Right lobe of liver (tissue), 6 donors: ENCODE measurements around the gene CTPS2. TPM values are rescaled to one million over a fixed set of nuclear protein-coding genes. Genes with fewer than 3 reads are reported as not detected.
"Not testable (repeated sequence)": the region's sequence is repeated elsewhere in the genome, so short reads cannot be mapped to it uniquely, and the experiment has no call there.

Experiments
- ATAC-seq, 4 donors: fragments of 200-7000 bp; cut with Tn5 transposase; one replicate each; pipeline ENCODE4 v1.9.1; 2020; ENCODE audit warnings: mild to moderate bottlenecking in 4 of 4, moderate library complexity in 4 of 4
- DNase-seq, 3 donors: peaks; one replicate each; pipeline ENCODE4 v3.0.0-alpha.2; 2020
- H3K27ac ChIP-seq, 3 donors: fragments of 200-600 bp; one replicate each; pipeline ENCODE4 v1.8.0; 2022
- H3K27me3 ChIP-seq, 2 donors: fragments of 200-600 bp; one replicate each; pipeline ENCODE4 v1.8.0; 2022
- H3K36me3 ChIP-seq, 4 donors: fragments of 200-600 bp; sonication (generic) in 1 of 4; one replicate each; pipeline versions ENCODE4 v1.5.1 to v1.8.0; 2017 to 2022; ENCODE audit warnings: control low read depth in 1 of 4
- H3K4me1 ChIP-seq, 4 donors: fragments of 200-600 bp; sonication (generic) in 1 of 4; one replicate each; pipeline versions ENCODE4 v1.5.1 to v1.8.0; 2017 to 2022; ENCODE audit warnings: control low read depth in 1 of 4
- H3K4me3 ChIP-seq, 3 donors: fragments of 200-600 bp; one replicate each; pipeline ENCODE4 v1.8.0; 2022
- H3K9me3 ChIP-seq, 4 donors: fragments of 200-600 bp; sonication (generic) in 1 of 4; one replicate each; pipeline versions ENCODE4 v1.5.1 to v1.8.0; 2017 to 2022; ENCODE audit warnings: control low read depth in 1 of 4
- CTCF ChIP-seq, 4 donors: fragments of 200-600 bp in 3 of 4; fragments of 450-650 bp in 1 of 4; IDR thresholded peaks; one replicate each; pipeline versions ENCODE4 v1.5.1 to v1.8.0; 2016 to 2022; ENCODE audit warnings: antibody characterized with exemption in 4 of 4, mild to moderate bottlenecking in 2 of 4
- POLR2A ChIP-seq: fragments of 450-650 bp; IDR thresholded peaks from one replicate; pipeline ENCODE4 v1.6.1; 2017; ENCODE audit warnings: antibody characterized with exemption, mild to moderate bottlenecking
- WGBS: methylation state at CpG from one replicate; pipeline ENCODE4 v1.1.6; 2018; ENCODE audit warnings: low coverage, low lambda C conversion rate; ENCODE audit not compliant: insufficient coverage; ENCODE audit errors: missing lambda C conversion rate; 5-methylcytosine and 5-hydroxymethylcytosine counted together
- intact Hi-C, 2 donors: fragments of 100-400 bp; cut with DNase I; formaldehyde crosslinking; loops; one replicate each; pipeline versions ENCODE4 v1.11.2 to v1.14.1; 2022
- total RNA-seq, 6 experiments: library from RNA; depleted of rRNA in 2 of 6; stranded (reverse); fragments of >200 nt in 2 of 6; fragmentation: NEBNext Ultra II Directional in 3 of 6; extraction: Animal tissue kit (Norgen Biotek cat#: 25700) in 3 of 6; gene quantifications; one replicate each; pipeline versions ENCODE4 v1.1.0 to v1.2.4, GENCODE V29; 2016 to 2023
- donor health status: DM: no; HTN: yes; CAD: no.
- donor health status: DM: no; HTN: no; CAD: no.
- donor health status: DM: no; HTN: no; CAD: no.
- donor health status: DM: no; HTN: yes; CAD: no.
- donor health status: DM: no; HTN: yes; CAD: no.

CTPS2 gene
- total RNA-seq, 6 experiments from 2014 or later = 5.0 to 10.3 (median 8.8) TPM

- intact Hi-C loops = no loop called here
- 46% methylated on average over 1 of the region's 1 CpG for WGBS
- Histone ChIP-seq H3K36me3 (no peaks in the 10 kb centered on the region), H3K27me3 (no peaks in the 10 kb centered on the region), H3K9me3 (no peaks in the 10 kb centered on the region), H3K4me1 (no peaks in the 10 kb centered on the region), H3K4me3 (no peak overlapping the region), H3K27ac (no peak overlapping the region)
- ATAC-seq = no peak
- no peak for DNase-seq
- no peak for TF ChIP-seq POLR2A
- TF ChIP-seq CTCF (IDR thresholded peaks at IDR 0.05) = no peak
Observed at GRCh38 chrX:16588266-16588665, 124.2 kb downstream of the CTPS2 start.

- Histone ChIP-seq H3K36me3 (no peaks in the 10 kb centered on the region), H3K4me3 (no peak overlapping the region), H3K27ac (no peak overlapping the region), H3K9me3 (no peaks in the 10 kb centered on the region), H3K4me1 (no peaks in the 10 kb centered on the region), H3K27me3 (no peaks in the 10 kb centered on the region)
- intact Hi-C loops = no loop called here
- DNase-seq (no peak), ATAC-seq (no peak)
- TF ChIP-seq CTCF (IDR thresholded peaks at IDR 0.05) (no peak), POLR2A (no peak)
- 87% methylated on average over 3 of the region's 4 CpGs for WGBS
Observed at GRCh38 chrX:16587836-16588235, 124.6 kb downstream of the CTPS2 start.

GRCh38 chrX:16586377-16587112 lies 125.9 kb downstream of the CTPS2 start:
- H3K9me3 ChIP-seq = no peaks in the 10 kb centered on the region

GRCh38 chrX:16585486-16586376 lies 126.7 kb downstream of the CTPS2 start:
- Histone ChIP-seq H3K9me3 (no peaks in the 10 kb centered on the region), H3K27me3 (no peaks in the 10 kb centered on the region), H3K4me3 (no peak overlapping the region), H3K36me3 (no peaks in the 10 kb centered on the region), H3K27ac (no peak overlapping the region), H3K4me1 (no peaks in the 10 kb centered on the region)
- DNase-seq (no peak), ATAC-seq (no peak)
- no peak for TF ChIP-seq CTCF (IDR thresholded peaks at IDR 0.05)
- TF ChIP-seq POLR2A = no peak
- 49% methylated on average over 7 of the region's 7 CpGs for WGBS
- intact Hi-C loops = no loop called here

More at GRCh38 chrX:16586377-16587112, 125.9 kb downstream of the CTPS2 start:
- DNase-seq (no peak), ATAC-seq (no peak)
- WGBS = 81% methylated on average over 6 of the region's 6 CpGs
- Histone ChIP-seq H3K36me3 (no peaks in the 10 kb centered on the region), H3K27me3 (no peaks in the 10 kb centered on the region), H3K4me3 (no peak overlapping the region), H3K4me1 (no peaks in the 10 kb centered on the region), H3K27ac (no peak overlapping the region)
- intact Hi-C loops = no loop called here
- TF ChIP-seq CTCF (IDR thresholded peaks at IDR 0.05) (no peak), POLR2A (no peak)

GRCh38 chrX:16580004-16580797 lies 132.3 kb downstream of the CTPS2 start:
- 49% methylated on average over 14 of the region's 14 CpGs for WGBS

More at GRCh38 chrX:16580004-16580797, 132.3 kb downstream of the CTPS2 start:
- ATAC-seq, H3K27ac ChIP-seq, H3K4me1 ChIP-seq, DNase-seq, H3K9me3 ChIP-seq, H3K27me3 ChIP-seq, intact Hi-C loops, H3K4me3 ChIP-seq, H3K36me3 ChIP-seq: not testable (repeated sequence)
